HG03460 (cell line): ENCODE data around the gene DIPK1B.

Experiments used
- ATAC-seq: cut with Tn5 transposase; IDR thresholded peaks from one replicate; pipeline ENCODE4 v1.9.1; 2021; ENCODE audit not compliant: unreplicated experiment

The DIPK1B gene

DNA sequence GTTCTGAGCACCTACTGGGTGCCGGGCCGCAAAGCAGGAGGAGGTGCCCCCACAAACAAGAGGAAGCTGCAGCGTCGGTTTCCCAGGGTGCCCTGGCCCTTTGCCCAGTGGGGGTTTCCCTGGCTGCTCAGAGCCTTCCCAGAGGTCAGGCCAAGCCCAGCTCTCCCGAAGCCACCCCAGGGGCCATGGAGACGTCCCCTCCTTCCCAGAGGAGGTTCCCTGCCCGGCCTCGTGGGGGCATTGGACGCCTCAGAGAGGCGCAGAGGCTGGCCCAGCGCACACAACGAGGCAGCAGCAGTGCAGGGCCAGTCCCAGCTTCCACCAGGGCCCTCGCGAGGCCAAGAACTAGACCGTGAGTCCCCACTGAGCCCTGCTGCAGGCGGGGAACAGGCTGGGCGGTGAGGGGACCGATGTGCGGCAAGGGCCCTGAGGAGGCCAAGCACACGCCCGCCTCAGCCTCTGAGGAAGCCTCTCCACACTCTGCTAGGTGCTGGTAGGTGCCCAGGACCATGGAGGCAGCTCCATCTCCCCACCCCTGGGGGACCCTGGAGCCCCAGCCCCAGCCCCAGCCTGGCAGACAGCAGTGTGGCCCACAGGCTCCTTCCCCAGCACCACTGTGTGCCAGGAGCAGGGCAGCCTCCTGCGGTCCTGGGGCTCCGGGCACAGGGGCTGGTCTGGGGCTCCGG, 7.0 kb downstream of the DIPK1B start:
- no peak for ATAC-seq

DNA sequence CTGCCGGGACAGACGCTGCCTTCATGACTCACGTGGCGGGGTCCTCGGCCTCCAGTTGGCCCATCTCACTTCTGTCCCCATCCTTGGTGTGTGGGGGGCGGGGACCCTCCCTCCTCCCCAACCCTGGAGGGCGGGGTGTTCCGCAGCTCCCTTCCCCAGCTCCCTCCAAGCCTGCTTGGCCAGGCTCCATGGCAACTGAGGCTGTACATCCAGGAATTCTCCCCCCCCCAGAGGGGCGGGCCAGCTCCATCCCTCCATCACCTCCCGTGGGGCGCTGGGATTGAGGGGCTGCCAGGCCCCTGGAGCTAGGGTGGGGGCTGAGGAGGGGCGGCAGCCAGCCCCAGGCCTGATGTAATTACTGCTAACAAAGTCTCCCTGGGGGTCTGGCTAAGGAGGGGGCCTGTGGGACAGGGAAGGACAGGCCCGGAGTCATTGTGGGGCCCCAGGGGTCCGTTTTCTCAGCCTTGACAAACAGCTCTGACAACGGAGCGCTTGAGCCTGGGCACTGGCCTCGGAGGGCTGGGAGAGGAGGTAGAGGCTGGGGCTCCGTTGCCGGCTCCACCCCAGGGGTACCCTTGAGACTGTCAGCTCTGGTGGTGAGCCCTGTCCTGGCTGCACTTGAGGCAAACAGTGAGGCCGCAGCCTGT, 8.0 kb downstream of the DIPK1B start:
- ATAC-seq = no peak

DNA sequence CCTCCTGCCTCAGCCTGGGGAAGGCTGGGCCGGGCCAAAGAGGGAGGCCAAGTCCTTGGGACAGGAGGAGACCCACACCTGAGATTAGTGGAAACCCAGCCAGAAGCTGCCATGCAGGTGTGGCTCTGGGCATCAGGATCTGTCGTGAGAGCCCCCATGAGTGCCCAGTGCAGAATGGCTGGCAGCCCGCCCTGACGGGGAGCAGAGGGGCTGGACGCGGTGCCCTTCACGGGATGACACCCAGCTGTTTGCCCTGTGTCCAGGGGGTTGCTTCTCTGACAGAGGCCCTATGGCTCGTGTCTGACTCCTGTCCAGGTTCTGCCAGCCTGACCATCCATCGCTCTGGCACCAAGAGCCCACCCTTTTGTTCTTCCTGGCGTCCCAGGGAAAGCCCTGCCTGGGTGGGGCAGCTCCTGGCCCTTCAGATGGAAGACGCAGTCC, 8.5 kb downstream of the DIPK1B start:
- no peak for ATAC-seq

DNA sequence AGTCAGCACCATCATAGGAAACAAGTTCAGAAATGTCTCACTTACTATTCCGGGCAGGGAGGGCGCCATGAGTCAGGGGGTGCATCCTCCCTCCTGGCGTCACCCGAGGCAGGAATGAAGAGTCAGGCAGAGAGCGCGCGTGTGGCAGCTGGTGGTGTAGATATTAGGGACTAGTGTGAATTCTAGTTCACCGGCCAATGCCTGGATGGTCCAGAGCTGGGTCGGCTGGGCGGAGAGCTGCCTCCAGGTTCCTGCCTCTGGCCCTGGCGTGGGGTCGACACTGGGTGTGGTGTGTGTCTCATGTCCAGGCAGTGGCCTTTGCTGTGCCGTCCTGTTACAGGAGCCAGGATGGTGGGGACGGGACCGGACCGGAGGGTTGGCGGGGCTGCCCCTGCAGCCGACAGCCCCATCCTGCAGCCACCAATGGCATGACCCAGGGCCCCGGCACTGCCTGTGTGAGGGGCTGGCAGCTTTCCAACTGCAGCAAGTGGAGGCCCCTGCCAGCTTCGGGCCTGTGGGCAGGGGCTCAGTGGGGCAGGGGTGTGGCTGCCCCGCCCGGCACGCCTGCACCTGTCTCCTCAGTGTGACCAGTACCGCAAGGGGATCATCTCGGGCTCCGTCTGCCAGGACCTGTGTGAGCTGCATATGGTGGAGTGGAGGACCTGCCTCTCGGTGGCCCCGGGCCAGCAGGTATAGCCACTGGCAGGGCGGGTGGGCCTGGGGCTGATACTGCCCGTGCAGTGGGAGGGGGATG, 9.1 kb downstream of the DIPK1B start:
- no peak for ATAC-seq

DNA sequence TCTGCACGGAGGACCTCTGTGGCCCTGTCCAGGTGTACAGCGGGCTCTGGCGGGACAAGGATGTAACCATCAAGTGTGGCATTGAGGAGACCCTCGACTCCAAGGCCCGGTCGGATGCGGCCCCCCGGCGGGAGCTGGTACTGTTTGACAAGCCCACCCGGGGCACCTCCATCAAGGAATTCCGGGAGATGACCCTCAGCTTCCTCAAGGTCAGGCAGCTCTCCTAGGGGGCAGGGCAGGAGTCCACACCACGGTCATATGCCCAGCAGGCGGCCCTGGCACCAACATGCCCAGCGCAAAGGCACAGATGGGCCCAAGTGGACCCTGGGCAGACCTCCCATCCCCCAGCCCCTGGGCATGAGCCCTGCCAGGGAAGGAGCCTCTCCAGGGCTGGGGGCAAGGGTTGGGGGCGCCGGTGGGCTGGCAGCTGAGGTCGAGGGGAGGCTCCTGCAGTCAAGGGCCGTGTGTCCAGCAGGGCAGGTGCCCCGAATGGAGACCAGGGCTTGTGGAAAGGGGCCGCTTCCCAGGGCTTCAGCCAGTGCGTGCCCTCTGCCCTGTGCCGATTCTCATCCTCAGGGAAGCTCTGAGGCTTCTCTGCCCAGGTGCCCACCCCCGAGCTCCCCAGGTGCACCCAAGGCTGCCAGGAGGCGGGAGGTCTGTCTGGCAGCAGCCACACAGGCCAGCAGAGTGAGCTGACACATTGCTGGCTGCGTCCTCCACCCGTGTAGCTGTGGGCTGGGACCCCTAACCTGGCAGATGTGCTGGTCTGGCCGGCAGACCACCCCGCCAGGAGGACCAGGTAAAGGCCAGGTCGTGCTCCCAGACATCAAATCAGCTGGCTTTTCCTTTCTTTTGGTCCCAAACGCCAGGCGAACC, 10.0 kb downstream of the DIPK1B start:
- no peak for ATAC-seq

DNA sequence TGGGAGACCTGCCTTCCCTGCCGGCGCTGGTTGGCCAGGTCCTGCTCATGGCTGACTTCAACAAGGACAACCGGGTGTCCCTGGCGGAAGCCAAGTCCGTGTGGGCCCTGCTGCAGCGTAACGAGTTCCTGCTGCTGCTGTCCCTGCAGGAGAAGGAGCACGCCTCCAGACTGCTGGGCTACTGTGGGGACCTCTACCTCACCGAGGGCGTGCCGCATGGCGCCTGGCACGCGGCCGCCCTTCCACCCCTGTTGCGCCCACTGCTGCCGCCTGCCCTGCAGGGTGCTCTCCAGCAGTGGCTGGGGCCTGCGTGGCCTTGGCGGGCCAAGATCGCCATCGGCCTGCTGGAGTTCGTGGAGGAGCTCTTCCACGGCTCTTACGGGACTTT, 10.6 kb downstream of the DIPK1B start:
- no peak for ATAC-seq

DNA sequence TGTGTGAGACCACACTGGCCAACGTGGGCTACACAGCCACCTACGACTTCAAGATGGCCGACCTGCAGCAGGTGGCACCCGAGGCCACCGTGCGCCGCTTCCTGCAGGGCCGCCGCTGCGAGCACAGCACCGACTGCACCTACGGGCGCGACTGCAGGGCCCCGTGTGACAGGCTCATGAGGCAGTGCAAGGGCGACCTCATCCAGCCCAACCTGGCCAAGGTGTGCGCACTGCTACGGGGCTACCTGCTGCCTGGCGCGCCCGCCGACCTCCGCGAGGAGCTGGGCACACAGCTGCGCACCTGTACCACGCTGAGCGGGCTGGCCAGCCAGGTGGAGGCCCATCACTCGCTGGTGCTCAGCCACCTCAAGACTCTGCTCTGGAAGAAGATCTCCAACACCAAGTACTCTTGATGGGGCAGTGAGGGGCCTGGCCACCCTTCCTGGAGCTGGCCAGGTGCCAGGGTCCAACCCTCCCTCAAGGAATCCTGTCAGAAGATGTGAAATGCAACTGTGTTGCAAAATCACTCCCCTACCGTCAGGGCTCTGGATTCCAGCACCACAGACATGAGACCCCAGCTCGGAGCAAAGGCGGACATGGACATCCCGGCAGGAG, 11.1 kb downstream of the DIPK1B start:
- no peak for ATAC-seq

DNA sequence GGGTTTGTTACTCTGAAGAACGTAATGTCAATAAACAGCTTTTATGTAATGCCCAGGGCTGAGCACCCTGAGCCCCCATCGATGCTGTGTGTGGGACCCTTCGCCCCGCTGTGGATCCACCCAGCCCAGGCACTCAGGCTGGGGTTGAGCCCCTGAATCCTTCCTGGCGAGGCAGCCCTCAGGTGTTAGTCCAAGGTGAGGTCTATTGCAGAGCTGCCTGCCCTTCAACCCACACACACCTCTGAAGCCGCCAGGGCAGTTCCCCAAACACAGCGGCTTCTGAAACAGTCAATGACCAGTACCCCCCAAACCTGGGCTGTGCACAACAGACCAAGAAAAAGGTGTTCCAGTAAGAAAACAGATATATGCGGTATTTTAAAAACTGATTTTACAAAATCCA, 11.6 kb downstream of the DIPK1B start:
- ATAC-seq = no peak

DNA sequence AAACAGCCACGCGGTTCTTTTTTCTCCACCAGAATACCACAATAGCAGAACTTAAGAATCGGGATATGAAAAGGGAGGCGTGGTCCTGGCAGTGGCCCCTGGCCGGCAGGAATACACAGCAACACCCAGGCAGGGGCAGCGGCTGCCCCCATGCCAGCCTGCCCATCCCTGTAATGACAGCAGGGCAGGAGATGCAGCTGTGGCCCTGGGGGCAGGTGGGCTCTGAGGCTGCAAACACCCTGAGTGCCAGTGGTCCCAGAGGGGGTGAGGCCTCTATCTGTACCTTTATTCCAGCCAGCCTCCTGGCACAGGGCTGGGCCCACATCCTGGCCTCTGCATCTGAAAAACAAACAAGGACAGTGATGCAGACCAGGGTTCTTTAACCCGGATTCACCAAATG, 12.4 kb downstream of the DIPK1B start:
- no peak for ATAC-seq

DNA sequence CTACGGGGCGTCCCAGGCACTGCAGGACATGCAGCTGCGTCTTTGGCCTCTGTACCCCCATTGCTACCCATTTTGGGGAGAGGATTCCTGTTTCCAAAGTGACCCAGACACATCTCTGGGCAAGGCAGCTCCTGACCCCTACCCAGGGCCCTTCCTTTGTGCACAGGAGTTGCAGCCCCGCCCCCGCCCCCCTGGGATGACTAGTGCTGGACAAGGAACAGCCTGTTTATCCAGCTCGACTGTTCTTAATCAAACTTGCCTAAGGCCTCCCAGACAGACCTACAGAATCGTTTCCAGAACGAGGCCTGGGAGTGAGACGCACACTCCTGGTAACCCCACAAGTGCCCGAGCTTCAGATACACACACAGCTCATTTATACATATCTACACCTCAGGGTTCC, 13.2 kb downstream of the DIPK1B start:
- ATAC-seq = no peak

DNA sequence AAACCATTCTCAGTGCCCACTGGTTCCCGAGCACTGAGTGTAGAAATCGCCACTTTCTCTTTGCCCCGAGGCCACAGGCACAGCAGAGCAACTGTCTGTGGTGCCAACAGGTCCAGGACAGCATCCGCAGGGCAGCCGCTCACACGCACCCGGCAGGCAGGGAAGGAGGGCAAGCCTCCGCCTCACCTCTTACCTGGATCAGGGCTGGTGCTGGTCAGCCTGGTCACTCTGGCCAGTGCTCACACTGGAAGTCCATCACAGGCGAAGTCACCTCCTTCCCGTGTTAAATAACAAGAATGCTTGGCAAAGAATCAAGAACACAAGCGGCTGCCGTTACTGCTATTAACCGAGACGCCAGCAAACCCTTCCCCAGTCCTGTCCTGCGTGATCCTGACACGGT, 13.7 kb downstream of the DIPK1B start:
- no peak for ATAC-seq

DNA sequence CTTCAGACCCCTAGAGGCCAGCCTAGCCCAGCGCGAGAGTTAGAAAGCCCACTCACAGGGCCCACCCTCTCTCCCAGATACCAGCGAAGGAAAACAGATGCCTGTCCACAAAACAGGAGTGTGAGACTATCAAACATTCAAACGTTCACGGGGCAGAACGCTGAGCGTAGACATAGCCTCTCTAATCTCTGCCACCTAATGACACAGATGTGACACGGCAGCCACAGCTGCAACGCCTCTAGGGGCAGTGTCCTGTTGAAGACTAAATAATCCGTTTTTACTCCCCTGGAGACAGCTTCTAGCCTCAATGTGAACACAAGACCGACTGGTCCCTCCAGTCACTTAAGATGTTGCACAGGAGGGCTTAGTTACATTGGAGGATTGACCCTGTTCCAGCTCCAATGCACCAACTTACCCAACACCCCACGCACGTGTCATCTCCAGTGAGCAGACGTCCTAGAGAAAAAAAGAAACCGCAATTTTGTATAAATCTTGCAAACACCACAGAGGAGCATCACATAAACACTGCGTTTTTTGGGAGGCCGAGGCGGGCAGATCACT, 14.3 kb downstream of the DIPK1B start:
- ATAC-seq = no peak

DNA sequence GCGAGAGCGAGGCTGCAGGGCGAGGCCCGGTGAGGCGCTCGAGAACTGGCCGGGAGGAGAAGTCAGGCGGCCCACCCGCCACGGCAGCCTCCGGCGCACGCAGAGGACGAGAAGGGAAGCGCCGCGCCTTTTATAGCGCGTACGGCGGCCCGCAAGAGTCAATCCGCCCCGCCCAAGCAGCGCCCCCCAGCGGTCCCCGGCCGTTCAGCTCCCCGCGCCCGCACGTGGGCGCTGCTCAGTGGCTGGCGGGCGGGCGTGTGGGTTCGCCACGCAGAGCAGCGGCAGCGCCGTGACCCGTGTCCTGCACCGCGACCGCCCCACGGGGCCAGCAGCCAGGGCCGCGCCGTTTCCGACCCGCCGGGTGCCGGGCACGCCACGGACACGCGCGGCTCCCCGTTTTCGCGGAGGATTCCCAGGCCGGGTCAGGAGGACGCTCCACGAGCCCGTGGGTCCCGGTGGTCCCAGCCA, 15.7 kb downstream of the DIPK1B start:
- peak; percentile 57 for ATAC-seq

DNA sequence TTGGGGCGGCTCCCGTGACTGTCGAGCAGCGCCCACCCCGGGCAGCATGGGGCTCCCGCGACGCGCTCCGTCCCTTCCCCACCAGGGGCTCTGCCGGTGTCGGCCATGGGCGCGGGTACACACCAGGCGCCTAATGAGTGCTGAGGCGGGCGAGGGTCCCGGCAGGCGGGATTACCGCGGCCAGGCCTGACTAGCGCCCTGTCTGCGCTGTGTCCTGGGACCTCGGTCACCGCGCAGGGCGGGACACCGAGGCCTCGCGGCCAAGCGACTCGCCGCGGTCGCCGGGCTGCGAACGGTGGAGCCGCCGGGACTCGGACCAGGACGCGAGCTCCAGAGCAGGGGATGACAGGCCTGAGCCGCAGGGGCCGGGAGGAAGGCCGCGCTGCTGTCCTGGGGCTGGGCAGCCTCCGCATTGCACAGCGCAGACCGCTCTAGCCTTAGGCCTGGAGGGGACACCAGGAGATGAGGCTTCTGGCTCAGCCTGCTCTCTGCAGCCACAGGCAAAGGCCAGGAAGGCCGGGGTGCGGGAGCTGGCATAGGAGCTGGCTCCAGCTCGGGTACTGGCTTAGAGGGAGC, 16.3 kb downstream of the DIPK1B start:
- peak; percentile 22 for ATAC-seq

DNA sequence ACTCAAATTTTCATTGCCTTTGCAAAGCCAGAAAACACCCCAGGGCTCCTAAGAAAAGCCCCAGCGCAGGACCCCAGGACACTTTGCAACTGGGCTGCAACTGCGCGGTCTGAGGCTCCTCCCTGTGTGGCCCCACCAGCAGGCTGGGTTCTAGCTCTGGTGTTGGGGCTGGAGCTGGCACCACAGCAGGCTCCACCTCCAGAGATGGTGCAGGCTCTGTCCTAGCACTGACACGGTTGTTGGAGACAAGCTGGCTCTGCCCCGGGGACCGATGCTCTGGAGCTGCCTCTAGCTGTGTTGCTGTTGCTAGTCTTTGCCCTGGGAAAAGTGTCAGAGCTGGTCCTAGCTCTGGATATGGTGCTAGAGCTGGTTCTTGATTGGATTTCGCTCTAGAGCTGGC, 16.8 kb downstream of the DIPK1B start:
- no peak for ATAC-seq

DNA sequence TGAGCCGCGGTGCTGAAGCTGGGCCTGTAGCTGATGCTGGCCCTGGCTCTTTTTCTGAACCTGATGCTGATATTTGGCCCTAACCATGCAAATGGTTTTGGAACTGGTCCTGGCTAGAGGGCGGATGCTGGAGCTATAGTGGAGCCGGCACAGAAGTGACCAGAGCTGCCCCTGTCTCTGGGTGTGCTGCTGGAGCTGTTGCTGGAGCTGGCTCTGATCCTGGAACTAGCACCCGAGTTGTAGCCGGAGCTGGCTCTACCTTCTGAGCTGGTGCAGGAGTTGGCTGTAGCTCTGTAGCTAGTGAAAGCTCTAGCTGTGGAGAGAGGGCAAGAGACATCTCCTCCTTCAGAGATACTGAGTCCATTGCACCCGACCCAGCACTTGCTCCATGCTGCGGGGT, 17.6 kb downstream of the DIPK1B start:
- ATAC-seq = no peak

DNA sequence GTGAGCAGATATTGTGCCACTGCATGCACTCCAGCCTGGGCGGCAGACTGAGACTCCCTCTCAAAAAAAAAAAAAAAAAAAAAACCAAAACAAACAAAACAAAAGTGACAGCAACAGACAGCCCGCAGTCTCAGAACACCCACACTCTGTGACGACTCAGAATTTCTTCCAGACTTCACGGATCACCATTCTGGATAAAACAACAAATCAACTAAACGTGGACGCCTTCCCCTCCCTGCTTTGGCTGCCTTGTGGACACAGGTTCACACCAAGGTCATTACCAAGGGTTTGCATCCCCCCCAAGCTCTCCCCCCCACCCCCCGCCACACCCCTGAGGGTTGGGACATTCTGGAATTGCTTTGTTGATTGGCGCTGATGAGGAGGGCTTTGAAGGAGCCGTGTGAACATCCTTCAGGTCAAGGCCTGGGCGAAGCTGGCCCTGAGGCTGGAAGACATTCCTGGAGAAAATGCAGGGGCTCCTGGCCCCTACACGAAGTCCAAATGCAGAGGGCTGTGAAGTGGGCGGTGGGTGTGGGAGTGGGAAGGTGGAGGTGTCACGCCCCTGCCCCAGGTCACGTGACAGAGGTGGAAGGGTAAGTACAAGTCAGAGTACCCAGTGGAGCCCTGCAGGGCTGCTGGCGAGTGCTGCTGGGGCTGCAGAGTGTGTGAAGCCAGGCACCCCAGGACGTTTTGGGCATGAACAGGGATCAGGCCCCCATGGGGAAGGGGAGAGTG, 20.2 kb downstream of the DIPK1B start:
- ATAC-seq = no peak

DNA sequence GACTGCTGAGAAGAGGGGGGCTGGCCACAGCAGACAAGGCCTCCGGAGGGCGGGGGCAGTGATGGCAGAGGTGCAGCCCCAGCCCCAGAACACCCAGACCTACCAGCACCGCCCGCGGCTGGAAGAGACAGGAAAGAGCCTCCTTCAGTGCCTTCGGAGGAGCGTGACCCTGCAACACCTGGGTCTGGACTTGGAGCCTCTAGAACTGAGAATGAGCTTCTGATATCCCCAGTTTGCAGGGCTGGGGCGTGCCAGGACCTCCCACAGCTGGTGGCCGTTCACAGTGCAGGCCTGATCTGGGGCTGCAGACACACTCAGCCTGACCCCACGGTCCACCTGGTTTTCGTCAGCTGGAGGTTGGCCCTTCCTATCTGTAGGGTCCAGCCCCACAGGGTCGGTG, 21.2 kb downstream of the DIPK1B start:
- no peak for ATAC-seq

DNA sequence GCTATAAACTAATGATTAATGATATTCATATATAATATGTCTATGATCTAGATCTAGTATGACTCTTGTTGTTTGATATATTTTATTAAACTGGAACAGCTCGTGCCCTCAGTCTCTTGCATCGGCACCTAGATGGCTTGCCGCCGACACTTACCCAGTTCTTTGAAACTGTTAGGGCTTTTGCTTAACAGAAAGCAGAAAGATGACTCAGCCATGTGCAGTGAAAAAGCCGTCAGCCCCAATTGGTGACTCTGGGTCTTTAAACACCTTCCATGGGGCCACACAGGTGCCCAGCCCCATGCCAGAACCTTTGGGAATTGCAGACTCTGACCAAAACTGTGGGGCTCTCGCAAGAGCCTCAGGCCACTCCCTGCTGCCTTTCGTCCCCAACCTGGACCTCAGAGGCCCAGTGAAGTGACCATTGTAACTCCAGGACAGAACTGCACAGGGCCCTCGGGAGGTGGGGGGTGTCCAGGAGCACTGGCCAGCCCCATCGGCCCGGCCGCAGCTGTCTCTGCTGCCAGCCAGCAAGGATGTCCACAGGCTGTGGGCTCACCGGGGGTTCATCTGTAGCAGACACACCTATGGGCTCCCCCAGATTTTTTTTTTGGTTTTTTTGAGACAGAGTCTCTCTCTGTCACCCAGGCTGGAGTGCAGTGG, 22.6 kb downstream of the DIPK1B start:
- ATAC-seq = no peak
